ENCODE measurements around the gene ELF5. TPM values are rescaled to one million over a fixed set of nuclear protein-coding genes. Genes with fewer than 3 reads are reported as not detected.

The ELF5 gene
- total and polyA plus RNA-seq, 2 of the 8 experiments (the other 6 are each of a cell fraction or from before 2014, with no cell fraction given) = not detected

GRCh38 chr11:34508524-34508923, 5.1 kb downstream of the ELF5 start (continued):
- TF ChIP-seq CHD7 (IDR thresholded peaks at IDR 0.05; ENCODE audit: insufficient replicate concordance, low read length) (no peak), POU5F1 (IDR thresholded peaks at IDR 0.05; ENCODE audit: low read depth, low read length) (no peak), ASH2L (IDR thresholded peaks at IDR 0.05; ENCODE audit: low read length) (no peak), SP2 (IDR thresholded peaks at IDR 0.05; ENCODE audit: low read length) (no peak), USF2 (IDR thresholded peaks at IDR 0.05; ENCODE audit: low read length) (no peak), JUND (IDR thresholded peaks at IDR 0.05; ENCODE audit: low read length) (no peak), TEAD4 (IDR thresholded peaks at IDR 0.05; ENCODE audit: low read depth, low read length) (no peak), SAP30 (IDR thresholded peaks at IDR 0.05; ENCODE audit: insufficient read depth, insufficient replicate concordance, low read length) (no peak), SIRT6 (IDR thresholded peaks at IDR 0.05; ENCODE audit: low read length) (no peak), KDM4A (IDR thresholded peaks at IDR 0.05; ENCODE audit: low read depth, low read length, severe bottlenecking) (no peak)

All from H1 (cell line).